ENCODE measurements around the gene POLE. TPM values are rescaled to one million over a fixed set of nuclear protein-coding genes. Genes with fewer than 3 reads are reported as not detected.
A peak's percentile ranks its signal among the peaks of the same experiment; 100 is the strongest.

The POLE gene
- total RNA-seq, 2 experiments from 2014 or later: 115 to 121 TPM

DNA sequence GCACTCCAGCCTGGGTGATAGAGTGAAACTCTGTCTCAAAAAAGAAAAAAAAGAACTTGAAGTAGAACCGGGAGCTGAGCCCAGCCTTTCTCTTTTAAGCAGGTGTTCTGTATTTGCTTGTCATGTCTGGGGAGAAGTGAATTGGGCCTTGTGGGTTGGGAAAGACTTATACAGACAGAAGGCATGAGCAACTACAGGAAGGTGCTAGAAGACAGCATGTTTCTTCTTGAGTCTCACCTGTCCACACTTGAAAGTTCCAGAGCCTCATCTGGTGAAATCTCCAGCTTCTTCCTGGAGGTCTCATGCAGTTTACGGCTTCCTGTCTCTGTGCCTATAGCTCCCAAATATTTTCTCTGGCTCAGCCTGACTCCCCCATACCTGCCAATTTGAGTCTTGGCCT, 26.0 kb upstream of the POLE start:
- intact Hi-C loops (cut with micrococcal nuclease): no loop called here
- H3K36me3 Mint-ChIP-seq (ENCODE audit: low read depth): peaks cover 30% of the 10 kb centered on the region
- peaks cover 20% of the 10 kb centered on the region for H3K4me1 Mint-ChIP-seq (ENCODE audit: low read depth)
- H3K27ac Mint-ChIP-seq: peak overlapping the region; percentile 61
- POLR2A ChIA-PET: interaction anchor here (0.9 to 1.0 kb wide), 2 partner anchors 9 to 28 kb away, joined by 3 read pairs; no protein-coding TSS in a partner anchor
- H3K4me3 Mint-ChIP-seq: no peak overlapping the region
- ATAC-seq: no peak
- DNase-seq: no peak
- TF ChIP-seq, protein P1, sequence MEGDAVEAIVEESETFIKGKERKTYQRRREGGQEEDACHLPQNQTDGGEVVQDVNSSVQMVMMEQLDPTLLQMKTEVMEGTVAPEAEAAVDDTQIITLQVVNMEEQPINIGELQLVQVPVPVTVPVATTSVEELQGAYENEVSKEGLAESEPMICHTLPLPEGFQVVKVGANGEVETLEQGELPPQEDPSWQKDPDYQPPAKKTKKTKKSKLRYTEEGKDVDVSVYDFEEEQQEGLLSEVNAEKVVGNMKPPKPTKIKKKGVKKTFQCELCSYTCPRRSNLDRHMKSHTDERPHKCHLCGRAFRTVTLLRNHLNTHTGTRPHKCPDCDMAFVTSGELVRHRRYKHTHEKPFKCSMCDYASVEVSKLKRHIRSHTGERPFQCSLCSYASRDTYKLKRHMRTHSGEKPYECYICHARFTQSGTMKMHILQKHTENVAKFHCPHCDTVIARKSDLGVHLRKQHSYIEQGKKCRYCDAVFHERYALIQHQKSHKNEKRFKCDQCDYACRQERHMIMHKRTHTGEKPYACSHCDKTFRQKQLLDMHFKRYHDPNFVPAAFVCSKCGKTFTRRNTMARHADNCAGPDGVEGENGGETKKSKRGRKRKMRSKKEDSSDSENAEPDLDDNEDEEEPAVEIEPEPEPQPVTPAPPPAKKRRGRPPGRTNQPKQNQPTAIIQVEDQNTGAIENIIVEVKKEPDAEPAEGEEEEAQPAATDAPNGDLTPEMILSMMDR (IDR thresholded peaks at IDR 0.05): no peak
- H3K27me3 Mint-ChIP-seq: no peaks in the 10 kb centered on the region
- H3K9me3 Mint-ChIP-seq: peaks cover 4% of the 10 kb centered on the region
- CTCF ChIA-PET: no interaction called here

DNA sequence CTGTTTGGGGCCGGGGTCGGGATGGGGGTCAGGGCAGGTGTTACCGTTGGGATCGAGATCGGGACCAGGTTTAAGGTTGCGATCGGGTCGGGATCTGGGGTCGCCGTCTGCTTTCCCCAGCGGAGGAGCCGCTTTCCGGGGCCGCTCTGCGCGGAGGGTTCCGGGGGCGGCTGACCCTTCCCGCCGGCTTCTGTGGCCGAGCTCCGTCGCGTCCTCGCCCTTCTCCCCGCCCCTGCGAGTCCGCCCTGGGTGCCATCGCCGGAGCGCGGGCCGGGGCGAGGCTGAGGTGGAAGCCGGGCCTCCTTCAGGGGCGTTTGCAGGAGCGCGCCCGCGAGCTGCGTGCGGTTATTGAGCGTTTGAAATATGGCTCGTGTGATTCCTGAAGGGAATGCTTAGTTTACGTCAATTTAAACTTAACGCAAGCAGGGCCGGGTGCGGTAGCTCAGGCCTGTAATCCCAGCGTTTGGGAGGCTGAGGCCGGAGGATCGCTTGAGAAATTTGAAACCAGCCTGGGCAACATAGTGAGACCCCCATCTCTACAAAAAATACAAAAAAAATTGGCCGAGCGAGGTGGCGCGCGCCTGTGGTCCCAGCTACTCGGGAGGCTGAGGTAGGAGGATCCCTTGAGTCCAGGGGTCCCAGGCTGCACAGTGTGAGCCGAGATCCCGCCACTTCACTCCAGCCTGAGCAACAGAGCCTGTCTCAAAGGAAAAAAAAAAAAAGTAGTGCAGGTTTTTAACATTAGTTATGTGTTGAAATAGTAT, 24.1 kb upstream of the POLE start:
- no peaks in the 10 kb centered on the region for H3K27me3 Mint-ChIP-seq
- peaks cover 10% of the 10 kb centered on the region for H3K9me3 Mint-ChIP-seq
- TF ChIP-seq, protein P1 (IDR thresholded peaks at IDR 0.05): no peak
- ChIA-PET CTCF (interaction anchor here (0.6 kb wide), 1 partner anchor 193 kb away, joined by 4 read pairs; no protein-coding TSS in a partner anchor), POLR2A (interaction anchor here (0.7 to 3.0 kb wide), 7 partner anchors 8 to 123 kb away, joined by 3 to 13 read pairs (median 4); partner anchors contain the start of genes ANKLE2, GOLGA3 and POLE)
- peak; percentile 35 for DNase-seq
- ATAC-seq: peak; percentile 17
- H3K27ac Mint-ChIP-seq: peak overlapping the region; percentile 75
- peak overlapping the region; percentile 82 for H3K4me3 Mint-ChIP-seq
- peaks cover 20% of the 10 kb centered on the region for H3K4me1 Mint-ChIP-seq (ENCODE audit: low read depth)
- H3K36me3 Mint-ChIP-seq (ENCODE audit: low read depth): peaks cover 29% of the 10 kb centered on the region
- intact Hi-C loops (cut with micrococcal nuclease): loop anchor here (2.0 kb wide), 1 partner anchor 24 kb away; the partner anchor contains the start of genes POLE and PXMP2

DNA sequence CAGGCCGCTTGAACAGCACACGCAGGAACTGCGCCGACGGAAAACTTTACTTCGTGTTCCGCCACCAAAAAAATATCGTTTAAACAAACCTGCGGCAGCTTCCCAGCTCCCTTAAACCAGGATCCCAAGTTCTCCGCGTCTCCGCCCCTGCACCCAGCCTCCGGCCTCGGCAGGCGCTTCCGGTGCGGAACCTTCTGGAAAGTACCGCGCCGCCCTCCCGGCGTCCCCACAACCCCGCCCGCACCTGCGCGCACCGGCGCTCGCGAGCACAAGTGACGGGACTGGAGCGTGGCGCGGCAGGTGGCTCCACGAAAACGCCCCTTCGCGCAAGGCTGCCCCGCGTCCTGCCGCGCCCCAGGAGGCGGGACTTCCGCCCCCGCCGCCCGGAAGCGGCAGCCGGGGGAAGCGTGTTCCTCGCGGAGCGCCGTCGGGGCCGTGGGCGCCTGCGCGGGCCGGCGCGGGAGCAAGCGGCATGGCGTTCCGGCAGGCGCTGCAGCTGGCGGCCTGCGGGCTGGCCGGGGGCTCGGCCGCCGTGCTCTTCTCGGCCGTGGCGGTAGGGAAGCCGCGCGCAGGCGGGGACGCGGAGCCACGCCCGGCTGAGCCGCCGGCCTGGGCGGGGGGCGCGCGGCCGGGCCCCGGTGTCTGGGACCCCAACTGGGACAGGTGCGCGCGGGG, 23.4 kb upstream of the POLE start, which contains the start of gene PGAM5:
TSS of gene PGAM5 (plus strand) at position 438 of the 675 bp plus-strand sequence. CDS start at position 473, 35 bp downstream.
- H3K9me3 Mint-ChIP-seq: peaks cover 10% of the 10 kb centered on the region
- H3K27ac Mint-ChIP-seq: peak within 1 kb of the TSS; percentile 84
- H3K27me3 Mint-ChIP-seq: no peaks in the 10 kb centered on the region
- ATAC-seq (peak; percentile 94), DNase-seq (peak; percentile 86)
- POLR2A ChIA-PET: interaction anchor here (0.6 to 3.0 kb wide), 8 partner anchors 8 to 124 kb away, joined by 3 to 13 read pairs (median 4); partner anchors contain the start of genes ANKLE2 and POLE
- H3K36me3 Mint-ChIP-seq (ENCODE audit: low read depth): peaks cover 29% of the 10 kb centered on the region
- peaks cover 20% of the 10 kb centered on the region for H3K4me1 Mint-ChIP-seq (ENCODE audit: low read depth)
- CTCF ChIA-PET: interaction anchor here (0.6 to 1.1 kb wide), 2 partner anchors 96 to 194 kb away, joined by 3 to 4 read pairs; no protein-coding TSS in a partner anchor
- TF ChIP-seq, protein P1 (IDR thresholded peaks at IDR 0.05): no peak
- intact Hi-C loops (cut with micrococcal nuclease): loop anchor here (2.0 kb wide), 1 partner anchor 24 kb away; the partner anchor contains the start of genes POLE and PXMP2
- peak within 1 kb of the TSS; percentile 87 for H3K4me3 Mint-ChIP-seq

DNA sequence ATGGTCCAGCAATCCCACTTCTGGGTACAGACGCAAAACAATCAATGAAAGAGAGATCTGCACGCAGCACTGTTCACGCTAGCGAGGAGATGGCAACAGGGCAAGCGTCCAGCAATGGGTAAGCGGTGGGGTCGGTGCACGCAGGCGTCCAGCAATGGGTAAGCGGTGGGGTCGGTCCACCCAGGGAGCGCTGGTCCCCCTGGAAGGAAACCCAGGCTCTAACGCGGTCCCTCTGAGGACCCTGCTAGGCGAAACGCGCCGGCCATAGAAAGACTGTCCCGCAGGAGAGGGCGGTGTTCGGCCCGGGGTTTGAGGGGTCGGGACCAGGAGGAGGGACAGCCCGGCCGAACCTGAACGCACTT, 22.9 kb upstream of the POLE start:
- CTCF ChIA-PET: interaction anchor here (1.1 kb wide), 1 partner anchor 95 kb away, joined by 3 read pairs; no protein-coding TSS in a partner anchor
- TF ChIP-seq, protein P1 (IDR thresholded peaks at IDR 0.05): no peak
- Mint-ChIP-seq H3K27ac (peak overlapping the region; percentile 84), H3K4me1 (ENCODE audit: low read depth) (peaks cover 20% of the 10 kb centered on the region), H3K36me3 (ENCODE audit: low read depth) (peaks cover 31% of the 10 kb centered on the region), H3K27me3 (no peaks in the 10 kb centered on the region), H3K4me3 (peak overlapping the region; percentile 87), H3K9me3 (peaks cover 10% of the 10 kb centered on the region)
- DNase-seq: no peak
- ATAC-seq: peak; percentile 6
- intact Hi-C loops (cut with micrococcal nuclease): loop anchor here (2.0 kb wide), 1 partner anchor 23 kb away; the partner anchor contains the start of genes POLE and PXMP2
- POLR2A ChIA-PET: interaction anchor here (0.6 to 3.0 kb wide), 6 partner anchors 9 to 124 kb away, joined by 3 to 13 read pairs (median 4); partner anchors contain the start of genes ANKLE2 and POLE

Data from activated CD8-positive, alpha-beta T cell treated with anti-CD3 and anti-CD28 coated beads for 36 hours (primary cell).